Fibroblast of skin of back (primary cell): ENCODE measurements around the gene ARHGAP6.

Source experiments
- DNase-seq: peaks from one replicate; pipeline ENCODE4 v3.0.0-alpha.2; 2013

ARHGAP6 gene

GRCh38 chrX:11424903-11425674, 240.6 kb downstream of the ARHGAP6 start:
- no peak for DNase-seq

DNA sequence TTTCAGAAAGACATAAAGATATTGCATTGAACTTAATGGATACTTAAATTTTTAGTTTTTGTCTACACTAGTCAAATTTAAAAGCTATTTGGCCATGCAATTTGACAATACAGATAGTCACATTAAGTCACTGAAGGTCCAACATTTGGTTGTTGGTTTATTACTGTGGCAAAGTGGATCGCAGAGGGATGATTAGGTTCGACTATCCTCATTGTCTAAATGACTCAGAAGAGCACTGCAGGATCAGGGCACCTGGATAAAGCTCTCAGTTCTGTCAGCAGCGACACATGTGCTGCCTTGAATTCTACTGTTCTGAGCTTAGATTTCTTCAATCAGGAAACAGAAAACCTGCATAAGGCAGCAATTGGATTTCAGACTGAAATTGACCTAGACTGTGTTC, 241.8 kb downstream of the ARHGAP6 start:
- no peak for DNase-seq

DNA sequence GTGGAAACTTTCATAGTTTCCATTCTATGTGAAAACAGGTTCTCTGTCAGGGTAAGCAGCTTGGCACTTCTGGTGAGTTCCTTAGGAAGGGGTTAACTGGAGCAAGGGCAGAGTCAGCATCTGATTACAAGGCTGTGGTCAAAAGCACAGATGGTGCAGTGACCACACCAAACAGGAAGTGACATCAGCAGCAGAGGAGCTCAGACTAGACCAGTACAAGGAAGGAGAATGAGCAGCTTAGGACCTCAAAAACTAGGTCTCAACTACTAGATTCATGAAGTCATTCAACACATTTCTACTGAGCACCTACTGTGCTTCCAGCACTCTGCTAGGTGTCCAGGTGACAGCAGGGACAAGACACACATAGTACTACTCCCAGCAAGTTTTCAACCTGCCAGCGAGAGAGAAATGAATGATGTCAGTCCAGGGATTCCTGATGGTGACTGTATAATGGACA, 242.3 kb downstream of the ARHGAP6 start:
- peak; percentile 64 for DNase-seq

- DNase-seq, result no peak
Measured at GRCh38 chrX:11422525-11422857, 243.2 kb downstream of the ARHGAP6 start.

DNA sequence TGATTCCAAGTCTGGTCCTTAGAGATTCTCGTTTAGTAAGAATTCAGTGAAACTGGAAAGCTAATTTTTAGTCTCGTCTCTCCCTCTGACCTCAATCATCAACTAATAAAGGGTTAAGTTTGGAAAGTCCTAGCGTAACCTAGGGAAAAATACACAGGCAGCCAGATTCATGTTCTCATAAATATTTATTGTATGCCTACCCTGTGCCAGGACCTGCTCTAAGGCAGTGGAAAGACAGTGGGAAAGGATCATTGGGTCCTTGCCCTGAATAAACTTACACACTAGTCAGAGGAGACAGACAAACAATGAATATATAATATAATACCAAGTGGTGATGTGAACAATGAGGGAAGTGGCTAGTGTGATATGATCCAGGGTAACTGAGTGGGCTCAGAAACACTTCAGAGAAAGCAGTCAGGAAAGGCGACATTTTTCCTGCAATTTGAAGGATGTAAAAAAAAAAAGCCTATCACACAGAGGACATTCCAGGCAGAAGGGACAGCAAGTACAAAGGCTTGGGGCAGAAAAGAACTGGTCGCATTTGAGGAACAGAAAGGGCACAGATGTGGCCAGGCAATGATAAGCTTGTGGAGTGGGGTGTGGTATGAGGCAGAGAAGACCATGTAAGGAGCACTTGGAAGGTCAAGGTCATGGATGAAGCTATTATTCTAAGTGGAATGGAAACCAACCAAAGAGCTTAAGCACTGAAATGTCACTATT, 243.8 kb downstream of the ARHGAP6 start:
- no peak for DNase-seq

DNA sequence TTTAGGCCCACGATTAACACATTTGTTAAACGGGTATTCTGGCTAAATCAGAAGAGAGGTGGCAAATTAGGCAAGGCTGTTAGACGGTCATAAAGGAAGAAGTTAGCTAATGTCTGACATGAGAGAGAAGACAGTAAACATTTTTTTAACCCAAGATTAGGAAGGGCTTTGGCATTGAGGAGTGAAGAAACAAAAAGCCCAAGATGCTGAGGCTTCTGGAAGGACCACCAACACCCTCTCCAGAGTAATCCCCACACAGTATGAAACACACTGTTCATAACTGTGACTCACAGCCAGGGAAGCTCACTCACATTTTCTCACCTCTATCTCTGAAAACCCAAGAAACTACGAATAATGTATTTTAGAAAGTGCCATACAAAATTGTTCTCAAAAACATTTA, 244.9 kb downstream of the ARHGAP6 start:
- no peak for DNase-seq

DNA sequence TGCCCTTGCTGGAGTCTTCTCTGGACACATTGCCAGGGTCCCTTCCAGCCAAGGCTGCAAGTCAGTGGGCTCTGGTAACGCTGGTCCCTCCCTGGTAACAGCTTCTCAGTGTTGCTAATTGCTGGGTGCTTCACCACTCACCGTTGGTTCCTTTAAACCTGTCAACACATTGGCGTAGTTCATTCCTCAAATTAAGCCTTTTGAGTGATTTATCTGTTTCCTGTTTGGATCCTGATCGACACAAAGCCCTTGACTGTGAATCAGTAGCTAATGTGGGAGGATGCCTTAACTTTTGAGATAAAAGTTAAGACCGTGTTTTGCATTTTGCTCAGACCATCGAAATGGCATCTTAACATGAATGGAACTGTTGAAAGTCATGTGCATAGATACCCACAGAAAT, 246.6 kb downstream of the ARHGAP6 start:
- DNase-seq, result no peak

DNA sequence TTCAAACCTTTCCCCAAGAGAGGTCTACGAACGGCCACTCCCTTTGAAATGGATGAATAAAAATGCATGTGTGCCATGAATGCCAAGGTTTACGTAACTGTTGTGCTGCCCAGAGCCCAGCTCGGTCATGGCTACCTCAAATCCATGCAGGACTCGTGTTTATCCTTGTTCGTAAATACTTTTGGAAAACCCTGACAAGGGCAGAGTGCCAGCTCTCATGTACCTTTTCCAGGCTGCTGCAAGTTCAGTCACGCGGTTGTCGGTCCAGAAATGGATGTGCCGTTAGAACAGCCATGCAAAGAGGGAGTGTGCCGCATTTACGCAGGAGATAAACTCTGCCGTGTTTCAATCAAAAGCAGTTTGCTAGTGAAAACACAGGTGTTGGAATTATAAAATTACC, 249.1 kb downstream of the ARHGAP6 start:
- DNase-seq, result no peak

DNA sequence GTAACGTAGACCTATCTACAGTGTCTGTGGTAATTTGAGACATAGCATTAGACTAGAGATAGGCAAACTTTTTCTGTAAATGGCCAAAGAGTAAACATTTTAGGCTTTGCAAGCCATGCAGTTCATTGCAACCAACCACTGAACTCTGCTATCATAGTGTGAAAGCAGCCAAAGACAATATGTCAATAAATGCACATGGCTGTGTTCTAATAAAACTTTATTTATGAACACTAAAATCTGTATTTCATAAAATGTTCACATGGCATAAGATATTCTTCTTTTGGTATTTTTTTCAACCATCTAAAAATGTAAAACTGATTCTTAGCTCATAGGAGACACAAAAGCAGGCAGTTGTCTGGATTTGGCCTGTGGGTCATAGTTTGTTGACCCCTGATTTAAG, 251.6 kb downstream of the ARHGAP6 start:
- DNase-seq, result no peak

DNA sequence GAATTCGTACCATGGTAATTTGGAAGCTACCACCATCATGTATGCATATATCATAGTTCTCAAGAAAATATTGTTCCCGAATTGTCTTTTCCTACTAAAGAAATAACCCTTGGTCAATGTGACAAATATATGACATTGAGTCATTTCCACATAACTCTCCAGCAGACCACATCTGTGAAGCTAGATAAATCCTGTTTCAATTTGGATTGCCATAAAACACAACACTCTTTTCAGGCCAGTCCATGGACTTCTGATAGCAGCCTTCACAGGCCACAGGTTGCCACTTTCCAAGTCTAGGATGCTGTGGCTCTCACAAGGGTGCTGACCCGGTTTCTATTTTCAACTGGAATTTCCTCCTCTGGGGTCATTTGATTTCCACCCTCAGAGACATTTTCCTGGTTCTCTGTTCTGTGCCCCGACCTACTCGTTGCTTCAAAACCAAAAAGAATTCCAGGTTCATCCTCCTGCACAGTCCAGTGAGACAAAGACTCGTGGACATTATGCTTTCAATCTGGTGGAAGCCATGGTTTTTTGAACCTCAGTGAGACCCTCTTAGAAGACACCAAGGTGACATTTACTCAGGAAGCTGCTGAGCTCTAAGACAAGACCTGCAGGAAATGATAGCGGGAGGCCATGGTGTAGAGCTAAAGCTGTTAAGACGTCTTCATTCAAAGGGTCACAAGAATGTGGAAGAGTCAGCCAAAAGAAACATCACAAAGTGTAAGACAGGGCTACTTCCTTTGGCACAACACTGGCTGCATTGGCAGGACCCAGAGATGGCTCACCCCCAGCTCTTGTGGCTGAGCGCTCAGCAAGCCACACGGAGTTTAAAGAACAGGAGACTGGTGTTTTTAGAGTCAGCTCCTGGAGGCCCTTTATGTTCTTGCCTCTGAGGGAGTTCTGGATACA, 252.8 kb downstream of the ARHGAP6 start:
- no peak for DNase-seq

GRCh38 chrX:11409957-11410356, 255.8 kb downstream of the ARHGAP6 start:
- no peak for DNase-seq

DNA sequence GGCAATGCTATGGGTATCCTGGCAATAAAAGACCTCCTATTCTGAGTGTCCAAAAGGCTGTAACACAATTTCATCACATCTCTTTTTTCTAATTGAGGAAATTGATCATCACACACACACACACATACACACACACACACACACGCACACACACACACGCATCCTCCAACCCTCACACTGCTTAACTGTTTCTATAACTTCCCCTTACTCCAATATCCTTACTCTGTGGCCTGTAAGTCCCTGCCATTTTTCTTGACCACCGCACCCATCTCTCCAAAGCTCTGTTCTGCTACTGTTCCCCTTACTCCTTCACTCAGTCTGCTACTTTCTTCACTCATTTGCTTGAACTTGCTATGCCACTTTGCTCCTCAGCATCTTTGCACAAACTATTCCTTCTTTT, 256.9 kb downstream of the ARHGAP6 start:
- no peak for DNase-seq

GRCh38 chrX:11408109-11408405, 257.7 kb downstream of the ARHGAP6 start:
- DNase-seq, result no peak

DNA sequence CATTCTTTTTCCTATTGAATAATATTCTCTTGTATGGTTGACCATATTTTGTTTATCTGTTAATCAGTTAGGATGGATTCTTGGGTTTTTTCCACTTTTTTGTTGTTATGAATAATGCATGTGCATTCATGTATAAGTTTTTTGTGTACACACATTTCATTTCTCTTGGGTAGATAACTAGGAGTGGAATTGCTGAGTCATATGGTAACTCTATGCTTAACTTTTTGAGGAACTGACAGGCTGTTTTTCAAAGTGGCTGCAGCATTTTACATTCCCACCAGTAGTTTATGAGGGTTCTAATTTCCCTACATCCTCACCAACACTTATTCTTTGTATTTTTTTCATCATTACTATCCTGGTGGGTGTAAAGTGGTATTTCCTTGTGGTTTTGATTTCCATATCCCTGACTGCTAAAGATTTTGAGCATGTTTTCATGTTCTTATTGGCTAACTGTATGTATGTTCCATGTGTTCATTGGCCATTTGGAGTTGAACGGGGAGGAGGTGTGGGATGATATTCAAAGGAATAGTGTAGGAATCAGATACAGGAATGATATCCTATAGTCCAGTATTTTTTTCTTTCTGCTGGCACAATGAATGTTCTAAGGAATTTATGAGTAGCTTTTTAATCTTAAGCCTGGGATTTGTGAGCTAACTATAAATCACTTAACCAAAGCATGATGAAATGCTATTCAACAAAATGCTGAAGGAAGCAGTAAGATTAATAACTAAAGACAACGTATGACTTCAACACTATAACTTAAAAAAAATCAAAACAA, 258.2 kb downstream of the ARHGAP6 start:
- DNase-seq, result peak; percentile 41

GRCh38 chrX:11406109-11406765, 259.5 kb downstream of the ARHGAP6 start:
- DNase-seq, result peak; percentile 45

DNA sequence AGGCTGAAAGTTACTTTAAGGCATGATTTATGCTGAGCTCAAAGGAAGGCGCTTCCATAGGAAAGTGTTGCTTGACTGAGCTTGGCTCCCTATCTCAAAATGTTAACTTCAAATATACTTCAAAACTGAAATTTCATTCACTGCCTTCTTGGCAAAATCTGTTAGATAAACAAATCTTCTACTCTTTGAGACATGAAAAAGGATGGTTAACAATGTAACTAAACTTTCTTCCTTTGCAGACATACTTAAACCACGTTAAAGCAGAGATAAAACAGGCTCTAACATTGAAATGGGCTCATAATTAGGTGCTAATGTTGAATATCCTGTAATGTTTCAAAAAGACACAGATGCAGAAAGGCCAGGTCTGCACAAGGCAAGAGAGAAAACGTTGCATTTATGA, 262.1 kb downstream of the ARHGAP6 start:
- no peak for DNase-seq

GRCh38 chrX:11401966-11402365, 263.8 kb downstream of the ARHGAP6 start:
- DNase-seq, result no peak

DNA sequence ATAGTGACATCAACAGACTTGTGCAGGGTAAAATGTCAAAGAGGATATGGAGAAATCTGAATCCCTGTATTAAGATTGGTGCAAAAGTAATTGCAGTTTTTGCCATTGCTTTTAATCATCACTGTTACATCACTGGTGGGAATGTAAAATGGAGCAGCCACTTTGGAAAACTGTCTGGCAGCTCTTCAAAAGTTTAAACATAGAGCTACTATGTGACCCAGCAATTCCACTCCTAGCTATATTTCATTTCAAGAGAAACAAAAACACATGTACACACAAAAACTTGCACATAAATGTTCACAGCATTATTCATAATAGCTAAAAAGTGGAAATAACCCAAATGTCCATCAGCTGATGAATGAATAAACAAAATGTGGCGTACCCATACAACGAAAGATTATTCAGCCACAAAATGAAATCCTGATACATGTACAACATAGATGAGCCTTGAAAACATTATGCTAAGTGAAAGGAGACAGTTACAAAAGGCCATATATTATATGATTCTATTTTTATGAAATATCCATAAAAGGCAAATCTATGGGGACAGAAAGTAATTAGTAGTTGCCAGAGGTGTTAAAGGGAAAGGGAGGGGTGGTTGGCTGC, 266.1 kb downstream of the ARHGAP6 start:
- peak; percentile 28 for DNase-seq

- peak; percentile 30 for DNase-seq
Measured at GRCh38 chrX:11398785-11399184, 266.9 kb downstream of the ARHGAP6 start.

GRCh38 chrX:11398139-11398538, 267.6 kb downstream of the ARHGAP6 start:
- no peak for DNase-seq

DNA sequence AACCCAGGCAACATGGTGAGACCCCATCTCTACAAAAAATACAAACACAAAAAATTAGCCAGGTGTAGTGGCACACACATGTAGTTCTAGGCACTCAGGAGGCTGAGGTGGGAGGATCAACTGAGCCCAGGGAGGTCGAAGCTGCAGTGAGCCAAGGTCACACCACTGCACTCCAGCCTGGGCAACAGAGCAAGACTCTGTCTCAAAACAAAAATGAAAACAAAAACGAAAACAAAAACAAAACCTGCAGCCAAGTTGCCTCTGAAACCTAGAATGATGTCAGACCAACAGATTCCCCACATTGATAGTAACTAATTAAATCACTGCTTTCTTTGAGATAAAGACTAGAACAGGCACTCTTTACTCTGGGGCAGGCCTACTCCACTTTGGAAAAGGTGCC, 268.0 kb downstream of the ARHGAP6 start:
- no peak for DNase-seq

DNA sequence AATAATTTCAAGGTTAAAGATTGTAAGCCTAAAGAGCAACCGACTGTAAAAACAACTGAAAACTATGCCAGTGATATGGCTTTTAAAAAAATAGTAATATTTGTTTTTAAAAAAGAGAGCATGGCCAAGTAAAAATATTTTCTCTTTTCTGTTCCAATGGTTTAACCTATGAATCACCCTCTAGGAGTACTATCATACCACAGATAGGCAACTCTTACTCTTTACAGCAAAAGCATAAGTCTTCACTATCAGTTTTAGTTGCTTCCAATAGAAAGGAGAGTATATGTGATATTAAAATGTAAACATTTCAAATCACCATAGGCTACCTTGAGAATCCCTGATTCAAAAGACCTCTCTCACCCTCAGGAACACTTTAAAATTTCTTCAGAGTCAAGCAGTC, 269.9 kb downstream of the ARHGAP6 start:
- DNase-seq, result peak; percentile 45
